GM08714 (cell line): Measurements from ENCODE around the gene CNN3.

Source experiments
- H3K4me3 ChIP-seq: fragments of 200-500 bp; sonication (Bioruptor generic); 2 replicates; pipeline ENCODE4 v1.5.1; 2014; ENCODE audit warnings: mild to moderate bottlenecking, low read length, inconsistent platforms
- ZNF274 ChIP-seq: IDR thresholded peaks from 2 replicates; pipeline ENCODE4 v1.6.1; 2012; ENCODE audit warnings: mild to moderate bottlenecking, low read depth, low read length

CNN3 gene

GRCh38 chr1:94854458-94855306, 72.2 kb downstream of the CNN3 start:
- no peak for TF ChIP-seq ZNF274

DNA sequence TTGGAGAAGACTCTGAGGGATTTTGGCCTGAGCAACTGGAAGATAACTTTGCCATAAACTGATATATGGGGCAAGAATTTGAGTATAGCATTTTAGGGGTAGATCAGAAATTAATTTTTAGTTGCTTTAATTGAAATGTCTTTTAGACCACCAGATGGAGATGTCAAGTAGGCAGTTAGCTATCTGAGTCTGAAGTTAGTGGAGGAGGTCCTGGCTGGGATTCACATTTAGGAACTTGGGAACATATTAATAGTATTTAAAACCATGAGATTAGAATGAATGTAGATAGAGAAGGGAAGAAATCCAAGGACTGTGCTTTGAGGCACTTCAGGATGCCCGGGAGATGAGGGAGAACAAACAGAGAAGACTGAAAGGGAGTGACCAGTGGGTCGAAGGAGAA, 74.1 kb downstream of the CNN3 start:
- H3K4me3 ChIP-seq = no peak overlapping the region
- TF ChIP-seq ZNF274 = no peak

More at GRCh38 chr1:94854458-94855306, 72.2 kb downstream of the CNN3 start:
- peak overlapping the region; percentile 42; the same call in 1 of the 2 replicates for H3K4me3 ChIP-seq

- no peak overlapping the region for H3K4me3 ChIP-seq
- TF ChIP-seq ZNF274 = no peak
Observed at GRCh38 chr1:94851571-94851970, 75.3 kb downstream of the CNN3 start.
